ENCODE data around the gene RPS6KC1. TPM values are rescaled to one million over a fixed set of nuclear protein-coding genes. Genes with fewer than 3 reads are reported as not detected.

RPS6KC1 gene
- total and polyA plus RNA-seq, 2 donors (not counting 1 experiment from before 2014, with no cell fraction given), result 2.4 to 19.0 TPM

GRCh38 chr1:213256438-213257087, 205.5 kb downstream of the RPS6KC1 start:
- no peak overlapping the region for H3K27ac ChIP-seq (ENCODE audit: low read length in 2 of 2)
- Mint-ChIP-seq H3K4me3 (no peak overlapping the region), H3K27ac (no peak overlapping the region), H3K27me3 (no peaks in the 10 kb centered on the region), H3K9me3 (ENCODE audit: insufficient read depth) (no peaks in the 10 kb centered on the region), H3K4me1 (peaks cover 2% of the 10 kb centered on the region)
- no peak for DNase-seq
- POLR2A ChIA-PET, result no interaction called here
- no peaks in the 10 kb centered on the region for H3K36me3 ChIP-seq (replicated peaks in 1 of 2; ENCODE audit: control extremely low read depth in 1 of 2, control insufficient read depth in 1 of 2, extremely low read depth in 1 of 2, insufficient read depth in 2 of 2, low read length in 1 of 2)
- WGBS (ENCODE audit: insufficient coverage), result 40% methylated on average over 1 of the region's 3 CpGs
- CTCF ChIA-PET, result interaction anchor here (1.4 kb wide), 1 partner anchor 134 kb away, joined by 3 read pairs; no protein-coding TSS in a partner anchor
- no peaks in the 10 kb centered on the region for H3K4me1 ChIP-seq (ENCODE audit: control insufficient read depth in 2 of 2, insufficient read depth in 2 of 2, low read length in 2 of 2)
- no peak for TF ChIP-seq EZH2 (IDR thresholded peaks at IDR 0.05; ENCODE audit: borderline replicate concordance, insufficient read depth, low read depth, low read length, poor library complexity, severe bottlenecking)
- TF ChIP-seq CTCF (IDR thresholded peaks at IDR 0.05), result no peak
- no peaks in the 10 kb centered on the region for H3K9me3 ChIP-seq (ENCODE audit: control extremely low read depth in 1 of 3, control insufficient read depth in 2 of 3, insufficient read depth in 1 of 3, low read length in 2 of 3)
- H4K20me1 ChIP-seq (ENCODE audit: control insufficient read depth, insufficient read depth, low read length, poor library complexity, severe bottlenecking), result no peaks in the 10 kb centered on the region
- no peak for ATAC-seq (ENCODE audit: low read depth)
- no peak overlapping the region for H3K4me3 ChIP-seq (ENCODE audit: control extremely low read depth in 1 of 5, extremely low read depth in 1 of 5, insufficient read depth in 1 of 5, low read depth in 2 of 5, low read length in 4 of 5)
- H3K9ac ChIP-seq (ENCODE audit: low read length), result no peak overlapping the region
- H3K27me3 ChIP-seq (replicated peaks in 1 of 4; ENCODE audit: control extremely low read depth in 1 of 4, control insufficient read depth in 3 of 4, insufficient read depth in 4 of 4, low read length in 3 of 4), result no peaks in the 10 kb centered on the region
- intact Hi-C loops (cut with micrococcal nuclease), result no loop called here
- H3K79me2 ChIP-seq (ENCODE audit: control insufficient read depth, insufficient read depth, low read length), result no peaks in the 10 kb centered on the region
- H3K4me2 ChIP-seq (replicated peaks; ENCODE audit: low read depth, low read length, poor library complexity, severe bottlenecking), result no peak overlapping the region
- H2AFZ ChIP-seq (ENCODE audit: insufficient read depth, low read depth, low read length, poor library complexity, severe bottlenecking), result no peak overlapping the region

- Histone ChIP-seq H2AFZ (ENCODE audit: insufficient read depth, low read depth, low read length, poor library complexity, severe bottlenecking) (no peak overlapping the region), H3K27ac (ENCODE audit: low read length in 2 of 2) (no peak overlapping the region), H3K4me3 (ENCODE audit: control extremely low read depth in 1 of 5, extremely low read depth in 1 of 5, insufficient read depth in 1 of 5, low read depth in 2 of 5, low read length in 4 of 5) (no peak overlapping the region), H3K79me2 (ENCODE audit: control insufficient read depth, insufficient read depth, low read length) (no peaks in the 10 kb centered on the region), H3K4me2 (replicated peaks; ENCODE audit: low read depth, low read length, poor library complexity, severe bottlenecking) (no peak overlapping the region), H4K20me1 (ENCODE audit: control insufficient read depth, insufficient read depth, low read length, poor library complexity, severe bottlenecking) (no peaks in the 10 kb centered on the region), H3K9ac (ENCODE audit: low read length) (no peak overlapping the region), H3K36me3 (replicated peaks in 1 of 2; ENCODE audit: control extremely low read depth in 1 of 2, control insufficient read depth in 1 of 2, extremely low read depth in 1 of 2, insufficient read depth in 2 of 2, low read length in 1 of 2) (no peaks in the 10 kb centered on the region), H3K27me3 (replicated peaks in 1 of 4; ENCODE audit: control extremely low read depth in 1 of 4, control insufficient read depth in 3 of 4, insufficient read depth in 4 of 4, low read length in 3 of 4) (no peaks in the 10 kb centered on the region), H3K4me1 (ENCODE audit: control insufficient read depth in 2 of 2, insufficient read depth in 2 of 2, low read length in 2 of 2) (no peaks in the 10 kb centered on the region), H3K9me3 (ENCODE audit: control extremely low read depth in 1 of 3, control insufficient read depth in 2 of 3, insufficient read depth in 1 of 3, low read length in 2 of 3) (peaks cover 0 to 2% (median 0%) of the 10 kb centered on the region in 3 donors)
- H3K9me3 Mint-ChIP-seq (ENCODE audit: insufficient read depth), result no peaks in the 10 kb centered on the region
- peaks cover 2% of the 10 kb centered on the region for H3K4me1 Mint-ChIP-seq
- intact Hi-C loops (cut with micrococcal nuclease), result no loop called here
- 100% methylated on average over 1 of the region's 5 CpGs for WGBS (ENCODE audit: insufficient coverage)
- H3K27ac Mint-ChIP-seq, result no peak overlapping the region
- H3K4me3 Mint-ChIP-seq, result no peak overlapping the region
- DNase-seq (no peak), ATAC-seq (ENCODE audit: low read depth) (no peak)
- H3K27me3 Mint-ChIP-seq, result no peaks in the 10 kb centered on the region
- TF ChIP-seq CTCF (IDR thresholded peaks at IDR 0.05) (no peak), EZH2 (IDR thresholded peaks at IDR 0.05; ENCODE audit: borderline replicate concordance, insufficient read depth, low read depth, low read length, poor library complexity, severe bottlenecking) (no peak)
- CTCF ChIA-PET, result no interaction called here
- POLR2A ChIA-PET, result no interaction called here
Observed at GRCh38 chr1:213260311-213261075, 209.5 kb downstream of the RPS6KC1 start.
